IMR-90 (cell line): ENCODE results near the gene ZNRF3.

Experiments used
- CHD1 ChIP-seq: IDR thresholded peaks from 2 replicates; pipeline ENCODE4 v1.6.1; 2012; ENCODE audit warnings: low read depth, low read length, improper control_type of control experiment
- FOS ChIP-seq: fragments of 150-350 bp; IDR thresholded peaks from 2 replicates; pipeline ENCODE4 v1.6.1; 2016; ENCODE audit warnings: low read depth, low read length
- MXI1 ChIP-seq: IDR thresholded peaks from 2 replicates; pipeline ENCODE4 v1.6.1; 2012; ENCODE audit warnings: low read depth, mild to moderate bottlenecking, low read length, moderate library complexity, borderline replicate concordance
- POLR2A ChIP-seq: IDR thresholded peaks from 2 replicates; pipeline ENCODE4 v1.6.1; 2012; ENCODE audit warnings: mild to moderate bottlenecking, low read depth, low read length
- TF ChIP-seq, protein P1 (sequence below): conservative IDR thresholded peaks from 2 replicates; pipeline ENCODE4 v1.5.1; 2012; ENCODE audit warnings: mild to moderate bottlenecking, low read depth, low read length, improper control_type of control experiment

DNA sequence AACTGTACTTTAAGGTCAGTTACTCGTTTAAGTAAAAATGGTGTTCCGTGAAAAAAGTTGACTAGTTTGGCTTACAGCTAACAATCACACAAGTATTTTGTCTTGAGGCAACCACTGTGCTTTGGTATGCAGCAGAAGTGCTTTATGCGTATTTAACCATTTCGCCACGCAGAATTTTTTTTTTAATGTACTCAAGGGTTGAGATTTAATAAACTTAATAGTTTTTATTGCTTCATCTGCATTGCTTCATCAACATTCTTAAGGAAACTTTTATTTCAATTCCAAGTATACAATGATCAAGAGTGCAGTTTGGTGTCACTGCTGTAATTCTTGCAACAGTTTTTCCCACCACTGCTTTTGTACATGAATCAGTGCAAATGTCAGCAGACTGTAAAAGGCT, 66.4 kb downstream of the ZNRF3 start:
- TF ChIP-seq MXI1 (no peak), FOS (no peak), POLR2A (no peak), CHD1 (no peak)
- TF ChIP-seq, protein P1, sequence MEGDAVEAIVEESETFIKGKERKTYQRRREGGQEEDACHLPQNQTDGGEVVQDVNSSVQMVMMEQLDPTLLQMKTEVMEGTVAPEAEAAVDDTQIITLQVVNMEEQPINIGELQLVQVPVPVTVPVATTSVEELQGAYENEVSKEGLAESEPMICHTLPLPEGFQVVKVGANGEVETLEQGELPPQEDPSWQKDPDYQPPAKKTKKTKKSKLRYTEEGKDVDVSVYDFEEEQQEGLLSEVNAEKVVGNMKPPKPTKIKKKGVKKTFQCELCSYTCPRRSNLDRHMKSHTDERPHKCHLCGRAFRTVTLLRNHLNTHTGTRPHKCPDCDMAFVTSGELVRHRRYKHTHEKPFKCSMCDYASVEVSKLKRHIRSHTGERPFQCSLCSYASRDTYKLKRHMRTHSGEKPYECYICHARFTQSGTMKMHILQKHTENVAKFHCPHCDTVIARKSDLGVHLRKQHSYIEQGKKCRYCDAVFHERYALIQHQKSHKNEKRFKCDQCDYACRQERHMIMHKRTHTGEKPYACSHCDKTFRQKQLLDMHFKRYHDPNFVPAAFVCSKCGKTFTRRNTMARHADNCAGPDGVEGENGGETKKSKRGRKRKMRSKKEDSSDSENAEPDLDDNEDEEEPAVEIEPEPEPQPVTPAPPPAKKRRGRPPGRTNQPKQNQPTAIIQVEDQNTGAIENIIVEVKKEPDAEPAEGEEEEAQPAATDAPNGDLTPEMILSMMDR, result no peak
